Fibroblast of villous mesenchyme (primary cell): ENCODE measurements around the gene TUBGCP5. TPM values are rescaled to one million over a fixed set of nuclear protein-coding genes. Genes with fewer than 3 reads are reported as not detected.

ENCODE experiments used
- DNase-seq: peaks from one replicate; pipeline ENCODE4 v3.0.0-alpha.2; 2010; ENCODE audit warnings: low read depth
- H3K4me3 ChIP-seq: 2 replicates; pipeline ENCODE4 v1.5.1; 2011; ENCODE audit warnings: low read depth, mild to moderate bottlenecking, low read length
- total RNA-seq: library from RNA; depleted of rRNA; stranded (reverse); fragments of >200 nt; gene quantifications from 2 replicates; pipeline ENCODE4 v1.2.3, GENCODE V29; 2012
- TF ChIP-seq, protein P1 (sequence below): IDR thresholded peaks from 2 replicates; pipeline ENCODE4 v1.5.1; 2012; ENCODE audit warnings: low read depth, mild to moderate bottlenecking, low read length; ENCODE audit not compliant: insufficient read depth

The TUBGCP5 gene
- total RNA-seq, 1 donor: 31.1 TPM

DNA sequence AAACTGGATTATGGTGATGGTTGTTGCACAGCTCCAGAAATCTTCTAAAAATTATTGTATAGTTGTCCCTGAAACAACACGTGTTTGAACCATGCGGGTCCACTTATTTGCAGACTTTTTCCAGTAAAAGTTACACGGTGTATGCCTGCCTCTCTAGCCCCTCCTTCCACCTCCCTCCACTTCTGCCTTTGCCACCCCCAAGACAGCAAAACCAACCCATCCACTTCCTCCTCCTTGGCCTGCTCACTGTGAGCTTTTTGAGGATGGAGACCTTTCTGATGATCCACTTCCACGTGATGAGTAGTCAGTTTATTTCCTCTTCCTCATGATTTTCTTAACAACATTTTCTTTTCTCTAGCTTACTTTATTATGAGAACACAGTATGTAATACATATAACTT lies 64.6 kb downstream of the TUBGCP5 start:
- no peak for DNase-seq
- no peak overlapping the region for H3K4me3 ChIP-seq
- TF ChIP-seq, protein P1, sequence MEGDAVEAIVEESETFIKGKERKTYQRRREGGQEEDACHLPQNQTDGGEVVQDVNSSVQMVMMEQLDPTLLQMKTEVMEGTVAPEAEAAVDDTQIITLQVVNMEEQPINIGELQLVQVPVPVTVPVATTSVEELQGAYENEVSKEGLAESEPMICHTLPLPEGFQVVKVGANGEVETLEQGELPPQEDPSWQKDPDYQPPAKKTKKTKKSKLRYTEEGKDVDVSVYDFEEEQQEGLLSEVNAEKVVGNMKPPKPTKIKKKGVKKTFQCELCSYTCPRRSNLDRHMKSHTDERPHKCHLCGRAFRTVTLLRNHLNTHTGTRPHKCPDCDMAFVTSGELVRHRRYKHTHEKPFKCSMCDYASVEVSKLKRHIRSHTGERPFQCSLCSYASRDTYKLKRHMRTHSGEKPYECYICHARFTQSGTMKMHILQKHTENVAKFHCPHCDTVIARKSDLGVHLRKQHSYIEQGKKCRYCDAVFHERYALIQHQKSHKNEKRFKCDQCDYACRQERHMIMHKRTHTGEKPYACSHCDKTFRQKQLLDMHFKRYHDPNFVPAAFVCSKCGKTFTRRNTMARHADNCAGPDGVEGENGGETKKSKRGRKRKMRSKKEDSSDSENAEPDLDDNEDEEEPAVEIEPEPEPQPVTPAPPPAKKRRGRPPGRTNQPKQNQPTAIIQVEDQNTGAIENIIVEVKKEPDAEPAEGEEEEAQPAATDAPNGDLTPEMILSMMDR: no peak

DNA sequence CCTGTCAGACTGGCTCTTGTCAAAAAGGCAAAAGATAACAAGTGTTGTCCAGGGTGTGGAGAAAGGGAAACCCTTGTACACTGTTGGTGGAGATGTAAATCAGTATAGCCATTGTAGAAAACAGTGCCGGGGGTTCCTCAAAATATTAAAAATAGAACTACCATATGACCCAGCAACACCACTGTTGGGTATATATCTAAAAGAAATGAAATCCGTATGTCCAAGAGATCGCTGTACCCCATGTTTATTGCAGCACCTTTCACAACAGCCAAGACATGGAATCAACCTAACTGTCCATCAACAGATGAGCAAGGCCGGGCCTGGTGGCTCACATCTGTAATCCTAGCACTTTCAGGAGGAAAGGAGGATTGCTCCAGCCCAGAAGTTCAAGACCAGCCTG lies 65.4 kb downstream of the TUBGCP5 start:
- TF ChIP-seq, protein P1: no peak
- no peak overlapping the region for H3K4me3 ChIP-seq

DNA sequence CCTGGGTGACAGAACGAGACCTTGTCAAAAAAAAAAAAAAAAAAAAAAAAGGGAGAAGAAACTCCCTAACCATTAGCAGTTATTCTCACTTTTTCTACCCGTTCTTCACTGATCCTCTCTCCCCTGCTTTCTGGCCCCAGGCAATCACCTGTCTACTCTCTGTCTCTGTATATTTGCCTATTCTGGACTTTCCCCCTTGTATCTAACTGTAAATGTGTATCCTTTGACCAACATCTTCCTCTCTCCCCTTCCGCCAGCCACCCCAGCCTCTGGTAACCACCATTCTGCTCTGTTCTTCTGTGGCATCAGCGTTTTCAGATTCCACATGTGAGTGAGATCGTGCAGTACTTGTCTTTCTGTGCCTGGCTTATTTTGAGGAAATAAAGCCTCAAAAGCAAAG lies 66.1 kb downstream of the TUBGCP5 start:
- TF ChIP-seq, protein P1: no peak
- H3K4me3 ChIP-seq: no peak overlapping the region
- no peak for DNase-seq

More for the DNA sequence above, 65.4 kb downstream of the TUBGCP5 start:
- DNase-seq: no peak

DNA sequence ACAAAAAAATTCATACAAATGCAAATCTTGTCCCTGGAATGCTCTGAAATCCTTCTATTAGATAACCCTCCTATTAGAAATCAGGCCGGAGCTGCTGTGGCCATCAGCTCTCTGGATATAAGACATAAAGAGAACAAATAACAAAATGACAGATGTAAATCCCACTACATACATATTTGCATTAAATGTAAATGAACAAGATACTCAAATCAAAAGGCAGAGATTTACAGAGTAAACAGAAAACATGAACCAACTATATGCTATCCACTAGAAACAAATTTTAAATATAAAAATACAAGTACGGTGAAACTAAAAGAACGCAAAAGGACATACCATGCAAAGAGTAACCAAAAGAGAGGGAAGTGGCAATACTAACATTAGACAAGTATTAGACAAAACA lies 69.9 kb downstream of the TUBGCP5 start:
- TF ChIP-seq, protein P1: no peak
- DNase-seq: no peak
- H3K4me3 ChIP-seq: no peak overlapping the region

DNA sequence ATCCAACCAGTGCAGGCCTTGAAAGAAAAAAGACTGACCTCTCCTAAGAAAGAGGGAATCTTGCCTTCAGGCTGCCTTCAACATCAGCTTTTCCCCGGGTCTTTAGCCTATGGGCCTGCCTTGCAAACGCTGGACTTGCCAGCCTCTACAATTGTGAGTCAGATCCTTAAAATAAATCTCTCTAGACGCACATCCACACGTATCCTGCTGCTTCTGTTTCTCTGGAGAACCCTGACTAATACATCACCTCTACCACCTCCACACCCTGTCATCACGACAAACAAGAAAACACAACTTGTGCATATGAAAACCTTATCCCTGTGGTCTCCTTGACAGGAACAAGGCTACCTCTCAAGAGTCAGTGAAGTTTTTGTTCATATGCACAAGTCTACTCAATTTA lies 71.0 kb downstream of the TUBGCP5 start:
- TF ChIP-seq, protein P1: no peak
- DNase-seq: peak; percentile 87
- H3K4me3 ChIP-seq: no peak overlapping the region

DNA sequence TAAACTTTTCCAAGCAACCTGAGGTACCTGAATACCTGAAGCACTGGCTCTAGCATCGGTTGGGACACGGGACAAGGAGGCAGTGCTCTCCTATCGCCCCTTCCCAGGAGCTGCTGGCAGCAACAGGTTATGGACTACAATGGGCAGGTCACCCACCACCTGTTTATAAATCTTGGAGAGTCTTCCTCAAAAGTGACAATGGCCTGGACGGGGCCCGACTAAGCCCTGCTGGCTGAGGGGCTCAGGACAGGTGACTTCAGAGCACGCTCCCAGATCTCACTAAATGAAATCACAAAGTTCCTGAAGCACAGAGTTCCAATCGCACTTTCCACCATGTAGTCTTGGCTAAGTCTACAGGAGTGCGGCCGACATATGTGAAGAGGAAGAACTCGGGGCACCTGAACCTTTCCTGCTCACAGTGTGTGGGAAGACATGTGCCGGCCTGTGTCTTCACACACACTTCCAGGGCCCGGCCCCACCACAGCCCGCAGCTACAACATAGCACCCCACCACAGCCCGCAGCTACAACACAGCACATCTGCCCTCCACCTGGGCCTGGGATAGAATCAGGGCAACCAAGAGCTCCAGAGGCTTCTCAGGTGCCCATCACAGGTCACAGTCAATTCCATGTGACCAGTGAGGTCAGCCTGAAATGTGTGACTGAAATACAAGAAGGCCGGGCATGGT lies 72.1 kb downstream of the TUBGCP5 start:
- TF ChIP-seq, protein P1: no peak
- H3K4me3 ChIP-seq: no peak overlapping the region
- DNase-seq: no peak
